ENCODE results near the gene STAU1. TPM values are rescaled to one million over a fixed set of nuclear protein-coding genes. Genes with fewer than 3 reads are reported as not detected.
"Not testable (repeated sequence)": the region's sequence is repeated elsewhere in the genome, so short reads cannot be mapped to it uniquely, and the experiment has no call there.

Gene STAU1
- total and polyA plus RNA-seq, 2 donors (not counting 1 experiment from before 2014, with no cell fraction given), result 48.1 to 79.8 TPM

DNA sequence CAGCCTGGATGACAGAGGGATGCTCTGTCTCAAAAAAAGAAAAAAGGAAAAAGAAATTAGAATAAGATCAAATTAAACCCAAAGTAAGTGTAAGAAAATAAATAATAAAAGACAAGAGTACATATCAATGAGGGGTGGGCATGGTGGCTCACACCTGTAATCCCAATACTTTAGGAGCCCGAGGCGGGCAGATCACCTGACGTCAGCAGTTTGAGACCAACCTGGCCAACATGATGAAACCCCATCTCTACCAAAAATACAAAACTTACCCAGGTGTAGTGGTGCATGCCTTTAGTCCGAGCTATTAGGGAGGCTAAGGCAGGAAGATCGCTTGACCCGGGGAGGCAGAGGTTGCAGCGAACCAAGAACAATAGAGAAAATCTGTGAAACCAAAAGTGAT is 14.9 kb upstream of the STAU1 start:
- Histone ChIP-seq H4K20me1 (ENCODE audit: control insufficient read depth, extremely low read depth, insufficient read depth, low read length) (no peaks in the 10 kb centered on the region), H3K36me3 (ENCODE audit: control insufficient read depth, insufficient read depth, low read length) (no peaks in the 10 kb centered on the region), H3K4me3 (replicated peaks in 1 of 4; ENCODE audit: control extremely low read depth in 1 of 4, insufficient read depth in 1 of 4, low read depth in 3 of 4, low read length in 4 of 4) (no peak overlapping the region), H3K9ac (ENCODE audit: insufficient read depth, low read length) (no peak overlapping the region), H3K27ac (ENCODE audit: insufficient read depth, low read length) (no peak overlapping the region), H3K9me3 (ENCODE audit: control insufficient read depth, insufficient read depth, low read depth, low read length) (no peaks in the 10 kb centered on the region), H3K4me2 (ENCODE audit: extremely low read depth, insufficient read depth, low read length) (no peak overlapping the region), H3K27me3 (ENCODE audit: control insufficient read depth, insufficient read depth, low read length) (no peaks in the 10 kb centered on the region), H3K4me1 (ENCODE audit: control insufficient read depth, extremely low read depth, insufficient read depth, low read length) (no peaks in the 10 kb centered on the region), H3K79me2 (ENCODE audit: control insufficient read depth, insufficient read depth, low read length) (no peaks in the 10 kb centered on the region), H2AFZ (ENCODE audit: low read length) (no peak overlapping the region)
- no peak for TF ChIP-seq EZH2 (IDR thresholded peaks at IDR 0.05; ENCODE audit: low read length, missing control alignments)
- TF ChIP-seq, protein P1, sequence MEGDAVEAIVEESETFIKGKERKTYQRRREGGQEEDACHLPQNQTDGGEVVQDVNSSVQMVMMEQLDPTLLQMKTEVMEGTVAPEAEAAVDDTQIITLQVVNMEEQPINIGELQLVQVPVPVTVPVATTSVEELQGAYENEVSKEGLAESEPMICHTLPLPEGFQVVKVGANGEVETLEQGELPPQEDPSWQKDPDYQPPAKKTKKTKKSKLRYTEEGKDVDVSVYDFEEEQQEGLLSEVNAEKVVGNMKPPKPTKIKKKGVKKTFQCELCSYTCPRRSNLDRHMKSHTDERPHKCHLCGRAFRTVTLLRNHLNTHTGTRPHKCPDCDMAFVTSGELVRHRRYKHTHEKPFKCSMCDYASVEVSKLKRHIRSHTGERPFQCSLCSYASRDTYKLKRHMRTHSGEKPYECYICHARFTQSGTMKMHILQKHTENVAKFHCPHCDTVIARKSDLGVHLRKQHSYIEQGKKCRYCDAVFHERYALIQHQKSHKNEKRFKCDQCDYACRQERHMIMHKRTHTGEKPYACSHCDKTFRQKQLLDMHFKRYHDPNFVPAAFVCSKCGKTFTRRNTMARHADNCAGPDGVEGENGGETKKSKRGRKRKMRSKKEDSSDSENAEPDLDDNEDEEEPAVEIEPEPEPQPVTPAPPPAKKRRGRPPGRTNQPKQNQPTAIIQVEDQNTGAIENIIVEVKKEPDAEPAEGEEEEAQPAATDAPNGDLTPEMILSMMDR (conservative IDR thresholded peaks at IDR 0.05 in 1 of 2, IDR thresholded peaks at IDR 0.05 in 1 of 2; ENCODE audit: low read depth in 1 of 2, low read length in 2 of 2), result no peak
- no peak for DNase-seq (ENCODE audit: low read depth in 2 of 2)

GRCh38 chr20:49199729-49200293 is 11.7 kb upstream of the STAU1 start:
- DNase-seq (ENCODE audit: low read depth in 2 of 2), result no peak
- no peaks in the 10 kb centered on the region for H3K9me3 ChIP-seq (ENCODE audit: control insufficient read depth, insufficient read depth, low read depth, low read length)
- H3K36me3 ChIP-seq (ENCODE audit: control insufficient read depth, insufficient read depth, low read length), result no peaks in the 10 kb centered on the region
- no peak overlapping the region for H3K4me3 ChIP-seq (replicated peaks in 1 of 4; ENCODE audit: control extremely low read depth in 1 of 4, insufficient read depth in 1 of 4, low read depth in 3 of 4, low read length in 4 of 4)
- no peak overlapping the region for H3K27ac ChIP-seq (ENCODE audit: insufficient read depth, low read length)
- no peaks in the 10 kb centered on the region for H4K20me1 ChIP-seq (ENCODE audit: control insufficient read depth, extremely low read depth, insufficient read depth, low read length)
- H3K9ac ChIP-seq (ENCODE audit: insufficient read depth, low read length), result no peak overlapping the region
- no peak overlapping the region for H3K4me2 ChIP-seq (ENCODE audit: extremely low read depth, insufficient read depth, low read length)
- H3K27me3 ChIP-seq (ENCODE audit: control insufficient read depth, insufficient read depth, low read length), result no peaks in the 10 kb centered on the region
- no peaks in the 10 kb centered on the region for H3K4me1 ChIP-seq (ENCODE audit: control insufficient read depth, extremely low read depth, insufficient read depth, low read length)
- H2AFZ ChIP-seq (ENCODE audit: low read length), result no peak overlapping the region
- H3K79me2 ChIP-seq (ENCODE audit: control insufficient read depth, insufficient read depth, low read length), result no peaks in the 10 kb centered on the region
- TF ChIP-seq EZH2 (IDR thresholded peaks at IDR 0.05; ENCODE audit: low read length, missing control alignments), result no peak
- TF ChIP-seq, protein P1 (conservative IDR thresholded peaks at IDR 0.05 in 1 of 2, IDR thresholded peaks at IDR 0.05 in 1 of 2; ENCODE audit: low read depth in 1 of 2, low read length in 2 of 2), result no peak

DNA sequence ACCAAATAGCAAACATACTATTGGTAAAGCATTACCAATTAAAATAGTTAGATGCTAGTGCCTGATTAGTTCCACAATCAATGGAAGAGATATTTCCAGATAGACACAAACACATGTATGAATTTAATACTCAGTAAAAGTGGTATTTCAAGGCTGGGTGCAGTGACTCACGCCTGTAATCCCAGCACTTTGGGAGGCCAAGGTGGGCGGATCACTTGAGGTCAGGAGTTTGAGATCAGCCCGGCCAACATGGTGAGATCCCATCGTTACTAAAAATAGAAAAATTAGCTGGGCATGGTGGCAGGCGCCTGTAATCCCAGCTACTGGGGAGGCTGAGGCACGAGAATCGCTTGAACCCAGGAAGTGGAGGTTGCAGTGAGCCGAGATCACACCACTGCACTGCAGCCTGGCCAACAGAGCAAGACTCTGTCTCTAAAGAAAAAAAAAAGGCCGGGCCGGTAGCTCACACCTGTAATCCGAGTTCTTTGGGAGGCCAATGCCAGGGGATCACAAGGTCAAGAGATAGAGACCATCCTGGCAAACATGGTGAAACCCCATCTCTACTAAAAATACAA is 4.9 kb upstream of the STAU1 start:
- H2AFZ ChIP-seq (ENCODE audit: low read length); H3K79me2 ChIP-seq (ENCODE audit: control insufficient read depth, insufficient read depth, low read length); H3K4me1 ChIP-seq (ENCODE audit: control insufficient read depth, extremely low read depth, insufficient read depth, low read length); H4K20me1 ChIP-seq (ENCODE audit: control insufficient read depth, extremely low read depth, insufficient read depth, low read length); H3K27me3 ChIP-seq (ENCODE audit: control insufficient read depth, insufficient read depth, low read length); H3K4me3 ChIP-seq (replicated peaks in 1 of 4; ENCODE audit: control extremely low read depth in 1 of 4, insufficient read depth in 1 of 4, low read depth in 3 of 4, low read length in 4 of 4); H3K9me3 ChIP-seq (ENCODE audit: control insufficient read depth, insufficient read depth, low read depth, low read length); H3K36me3 ChIP-seq (ENCODE audit: control insufficient read depth, insufficient read depth, low read length); DNase-seq (ENCODE audit: low read depth in 2 of 2); H3K4me2 ChIP-seq (ENCODE audit: extremely low read depth, insufficient read depth, low read length); H3K9ac ChIP-seq (ENCODE audit: insufficient read depth, low read length); H3K27ac ChIP-seq (ENCODE audit: insufficient read depth, low read length): not testable (repeated sequence)

Measured in fibroblast of lung (primary cell).